HG03159 (cell line): ENCODE results near the gene MIA.
A peak's percentile ranks its signal among the peaks of the same experiment; 100 is the strongest.
"Not testable (repeated sequence)": the region's sequence is repeated elsewhere in the genome, so short reads cannot be mapped to it uniquely, and the experiment has no call there.

Experiments used
- ATAC-seq: cut with Tn5 transposase; IDR thresholded peaks from one replicate; pipeline ENCODE4 v1.9.1; 2021; ENCODE audit warnings: mild to moderate bottlenecking, moderate library complexity; ENCODE audit not compliant: unreplicated experiment

The MIA gene

GRCh38 chr19:40750058-40750873 is 25.1 kb upstream of the MIA start, which contains the start of gene ACTMAP:
TSS of gene ACTMAP (minus strand) at chr19:40750477. CDS start at chr19:40749803, 674 bp downstream.
- ATAC-seq, result peak; percentile 83

DNA sequence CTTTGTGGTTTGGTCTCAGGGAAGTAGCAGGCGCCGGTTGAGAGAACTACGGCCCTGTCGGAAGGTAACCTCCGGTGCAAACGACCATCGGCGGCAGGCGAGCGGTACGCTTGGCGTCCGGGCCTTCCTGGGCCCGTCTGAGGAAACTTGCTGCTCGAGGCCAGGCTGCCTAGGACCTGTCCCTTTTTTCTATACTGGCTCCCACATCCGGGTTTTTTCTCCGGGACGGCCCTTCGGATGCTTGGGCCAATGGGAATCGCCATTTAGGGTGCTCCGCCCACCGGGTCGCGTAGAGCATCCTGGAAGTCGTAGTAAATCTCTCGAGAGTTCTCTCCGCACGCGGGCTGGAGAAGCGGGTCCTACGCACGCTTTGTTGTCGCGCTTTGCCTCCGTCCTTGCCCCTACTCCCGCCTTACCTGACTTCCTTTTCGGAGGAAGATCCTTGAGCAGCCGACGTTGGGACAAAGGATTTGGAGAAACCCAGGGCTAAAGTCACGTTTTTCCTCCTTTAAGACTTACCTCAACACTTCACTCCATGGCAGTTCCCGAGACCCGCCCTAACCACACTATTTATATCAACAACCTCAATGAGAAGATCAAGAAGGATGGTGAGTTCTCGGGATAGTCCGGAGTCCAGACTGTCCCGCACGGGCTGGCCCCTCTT is 24.3 kb upstream of the MIA start, which contains the start of gene SNRPA:
Gene SNRPA, plus strand, starts transcription at position 330 of the 664 bp plus-strand sequence. Its CDS starts 206 bp downstream, at position 536.
- peak; percentile 58 for ATAC-seq

- no peak for ATAC-seq
Observed at GRCh38 chr19:40752257-40752781, 23.0 kb upstream of the MIA start.

DNA sequence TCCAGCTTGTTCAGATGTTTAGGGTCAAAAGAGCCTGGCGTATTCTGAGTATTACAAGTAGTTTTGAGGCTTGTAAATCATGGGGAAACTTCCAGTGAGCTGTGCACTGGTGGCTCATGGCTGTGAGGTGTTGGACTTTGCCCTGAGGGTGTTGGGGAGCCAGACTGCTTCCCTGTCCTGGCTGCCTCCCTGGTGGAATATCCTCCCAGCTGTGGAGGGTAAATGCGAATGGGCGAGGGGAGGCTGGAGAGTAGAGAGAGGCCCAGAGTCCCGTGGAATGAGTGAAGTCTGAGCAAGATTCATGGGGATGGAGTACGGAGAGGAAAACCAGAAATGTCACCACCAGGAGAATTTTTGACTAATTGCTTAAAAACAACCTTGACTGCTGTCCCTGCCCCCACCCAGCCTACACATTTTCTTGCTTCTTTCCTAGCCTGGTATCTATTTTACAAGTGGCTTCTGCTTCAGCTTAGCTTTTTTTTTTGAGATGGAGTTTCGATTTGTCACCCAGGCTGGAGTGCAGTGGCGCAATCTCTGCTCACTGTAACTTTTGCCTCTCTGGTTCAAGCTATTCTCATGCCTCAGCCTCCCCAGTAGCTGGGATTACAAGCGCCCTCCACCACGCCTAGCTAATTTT is 20.6 kb upstream of the MIA start:
- no peak for ATAC-seq

DNA sequence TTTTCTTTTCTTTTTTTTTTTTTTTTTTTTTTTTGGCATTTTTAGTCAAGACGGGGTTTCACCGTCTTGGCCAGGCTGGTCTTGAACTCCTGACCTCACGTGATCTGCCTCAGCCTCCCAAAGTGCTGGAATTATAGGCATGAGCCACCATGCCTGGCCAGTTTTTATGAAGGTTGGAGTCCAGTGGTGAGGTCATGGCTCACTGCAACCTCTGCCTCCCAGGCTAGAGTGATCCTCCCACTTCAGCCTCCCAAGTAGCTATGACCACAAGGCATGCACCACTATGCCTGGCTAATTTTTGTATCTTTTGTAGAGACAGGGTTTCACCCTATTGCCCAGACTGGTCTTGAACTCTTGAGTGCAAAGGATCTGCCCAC is 20.1 kb upstream of the MIA start:
- ATAC-seq, result no peak

GRCh38 chr19:40755791-40756190 is 19.5 kb upstream of the MIA start:
- no peak for ATAC-seq

GRCh38 chr19:40756502-40757110 is 18.7 kb upstream of the MIA start:
- ATAC-seq, result no peak

DNA sequence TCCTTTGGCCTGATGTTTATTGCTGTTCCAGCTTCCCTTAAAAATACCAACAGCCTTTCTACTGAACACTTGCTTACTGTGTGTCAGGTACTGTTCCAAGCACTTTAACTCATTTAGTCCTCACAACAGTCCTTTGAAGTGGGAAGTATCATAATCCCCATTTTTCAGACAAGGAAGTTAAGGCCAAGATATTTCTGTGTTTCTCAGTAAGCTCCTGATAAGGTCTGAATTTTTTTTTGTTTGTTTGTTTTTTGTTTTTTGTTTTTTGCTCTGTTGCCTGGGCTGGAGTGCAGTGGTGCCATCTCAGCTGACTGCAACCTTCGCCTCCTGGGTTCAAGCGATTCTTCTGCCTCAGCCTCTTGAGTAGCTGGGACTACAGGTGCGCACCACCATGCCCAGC is 16.8 kb upstream of the MIA start:
- ATAC-seq, result no peak

GRCh38 chr19:40759352-40759751 is 16.0 kb upstream of the MIA start:
- no peak for ATAC-seq

- ATAC-seq, result no peak
Observed at GRCh38 chr19:40762754-40763470, 12.4 kb upstream of the MIA start.

DNA sequence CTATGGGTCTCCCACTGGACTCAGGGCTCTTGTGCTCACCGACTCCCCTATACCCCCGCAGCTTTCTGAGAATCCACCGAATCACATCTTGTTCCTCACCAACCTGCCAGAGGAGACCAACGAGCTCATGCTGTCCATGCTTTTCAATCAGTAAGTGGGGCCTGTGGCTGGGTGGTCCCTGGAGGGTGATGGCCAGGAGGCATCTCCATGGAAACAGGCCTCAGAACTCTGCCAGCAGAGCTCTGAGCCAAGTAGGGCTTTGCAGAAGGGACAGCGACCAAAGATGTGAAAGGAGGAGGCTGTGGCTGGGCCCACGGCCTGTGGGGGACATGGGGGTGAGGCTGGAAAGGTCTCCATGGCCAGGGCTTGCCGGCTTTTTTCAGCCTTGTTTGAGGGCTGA is 11.8 kb upstream of the MIA start:
- no peak for ATAC-seq

DNA sequence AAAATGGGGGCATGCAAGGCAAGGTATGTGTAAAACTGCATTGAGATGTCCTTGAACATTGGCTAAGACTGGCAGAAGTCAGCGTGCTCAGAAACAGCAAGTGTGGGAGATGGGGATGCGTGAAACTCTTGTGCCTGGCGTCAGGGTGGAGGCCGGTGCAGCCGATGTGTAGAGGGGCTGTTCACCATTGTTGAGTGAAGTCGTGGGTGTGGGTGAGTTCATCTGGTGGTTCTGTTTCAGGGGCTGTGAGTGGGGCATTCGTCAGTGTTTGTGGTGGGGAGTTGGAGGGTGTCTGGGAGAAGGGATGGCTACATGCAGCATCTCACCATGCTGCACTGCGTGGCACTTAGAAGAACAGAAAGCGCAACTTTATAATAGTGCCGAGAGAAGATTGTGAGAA is 11.4 kb upstream of the MIA start:
- ATAC-seq, result no peak

DNA sequence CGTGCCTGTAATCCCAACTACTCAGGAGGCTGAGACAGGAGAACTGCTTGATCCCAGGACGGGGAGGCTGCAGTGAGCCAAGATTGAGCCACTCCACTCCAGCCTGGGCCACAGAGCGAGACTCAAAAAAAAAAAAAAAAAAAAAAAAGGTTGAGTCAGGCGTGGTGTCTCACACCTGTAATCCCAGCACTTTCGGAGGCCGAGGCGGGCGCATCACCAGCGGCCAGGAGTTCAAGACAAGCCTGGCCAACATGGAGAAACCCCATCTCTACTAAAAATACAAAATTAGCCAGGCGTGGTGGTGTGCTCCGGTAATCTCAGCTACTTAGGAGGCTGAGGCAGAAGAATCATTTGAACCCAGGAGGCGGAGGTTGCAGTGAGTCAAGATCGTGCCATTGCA is 8.9 kb upstream of the MIA start:
- ATAC-seq, result not testable (repeated sequence)

DNA sequence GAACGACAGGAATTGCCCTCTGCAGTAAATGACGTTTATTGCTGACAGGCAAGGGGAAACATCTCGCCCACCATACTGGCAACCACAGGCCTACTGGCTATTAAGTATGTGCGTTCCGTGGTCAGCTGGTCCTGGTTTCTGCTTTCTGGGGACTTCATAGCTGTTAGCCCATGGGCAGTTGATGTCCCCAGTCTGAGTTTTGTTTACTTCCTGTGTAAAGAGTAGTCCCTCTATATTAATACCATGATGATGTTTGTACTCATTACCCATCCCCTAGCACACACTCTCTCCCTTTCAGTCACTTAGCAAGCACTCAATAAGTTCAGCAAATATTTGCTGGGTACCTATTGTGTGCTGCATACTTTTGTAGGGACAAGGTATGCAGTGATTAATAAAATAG is 6.5 kb upstream of the MIA start:
- no peak for ATAC-seq

GRCh38 chr19:40771101-40771862 is 4.0 kb upstream of the MIA start:
- not testable (repeated sequence) for ATAC-seq

DNA sequence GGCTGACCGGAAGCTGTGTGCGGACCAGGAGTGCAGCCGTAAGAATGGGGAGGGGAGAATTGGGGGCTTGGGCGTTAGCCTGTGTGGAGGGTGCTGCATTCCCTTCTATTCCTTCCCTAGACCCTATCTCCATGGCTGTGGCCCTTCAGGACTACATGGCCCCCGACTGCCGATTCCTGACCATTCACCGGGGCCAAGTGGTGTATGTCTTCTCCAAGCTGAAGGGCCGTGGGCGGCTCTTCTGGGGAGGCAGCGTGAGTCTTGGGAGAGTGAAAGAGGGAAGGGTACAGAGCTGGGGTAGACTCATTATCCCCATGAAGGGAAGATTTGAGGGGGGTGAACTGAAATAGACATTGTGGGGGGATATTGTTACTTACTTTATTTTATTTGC is 306 bp downstream of the MIA start:
- no peak for ATAC-seq

DNA sequence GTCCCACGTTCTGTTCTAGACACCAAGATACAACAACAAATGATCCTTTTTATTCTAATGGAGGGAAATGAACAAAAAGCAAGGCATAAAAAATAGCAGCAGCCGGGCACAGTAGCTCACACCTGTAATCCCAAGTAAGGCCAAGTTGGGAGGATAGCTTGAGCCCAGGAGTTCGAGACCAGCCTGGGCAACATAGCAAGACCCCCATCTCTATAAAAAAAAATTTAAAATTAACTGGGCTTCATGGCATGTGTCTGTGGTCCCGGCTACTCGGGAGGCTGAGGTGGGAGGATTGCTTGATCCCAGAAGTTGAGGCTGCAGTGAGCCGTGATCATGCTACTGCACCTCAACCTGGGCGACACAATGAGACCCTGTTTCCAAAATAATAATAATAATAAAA is 1.0 kb downstream of the MIA start:
- ATAC-seq, result no peak

- ATAC-seq, result peak; percentile 60
Observed at GRCh38 chr19:40776932-40777644, 1.8 kb downstream of the MIA start.

DNA sequence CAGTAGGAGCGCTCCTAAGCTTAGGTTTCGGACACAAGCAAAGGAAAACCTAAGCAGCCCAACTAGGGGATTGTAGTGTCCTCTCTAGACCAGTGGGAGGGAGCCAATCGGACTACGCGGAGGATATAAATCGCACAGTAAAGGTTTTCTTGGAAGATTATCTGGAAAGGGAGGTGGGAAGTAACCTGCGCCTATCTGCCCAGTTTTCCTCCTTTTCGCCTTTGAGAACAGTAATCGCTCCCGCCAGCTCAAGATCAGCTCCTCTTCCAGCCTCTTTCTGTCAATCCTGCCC is 2.3 kb downstream of the MIA start:
- ATAC-seq, result no peak
